WTC11 (cell line): ENCODE data around the gene TNP2. TPM values are rescaled to one million over a fixed set of nuclear protein-coding genes. Genes with fewer than 3 reads are reported as not detected.

ENCODE experiments used
- ATAC-seq: fragments of 200-7000 bp; cut with Tn5 transposase; 2 replicates; pipeline ENCODE4 v1.10.0; 2021; ENCODE audit warnings: mild to moderate bottlenecking, moderate library complexity
- CTCF ChIA-PET: fragments of 300-600 bp; sonication (Branson Sonifier 250); formaldehyde crosslinking; loops from one replicate; lab custom pipeline; 2021; ENCODE audit warnings: antibody characterized with exemption; lab: Charles Lee
- POLR2A ChIA-PET: fragments of 350-600 bp; sonication (Branson Sonifier 250); formaldehyde crosslinking; loops from one replicate; lab custom pipeline; 2021; ENCODE audit warnings: antibody characterized with exemption; lab: Charles Lee
- DNase-seq: peaks from one replicate; pipeline ENCODE4 v3.0.0; 2021; ENCODE audit warnings: low spot score
- H3K27ac Mint-ChIP-seq: 2 replicates; pipeline ENCODE4 v1.8.0; 2021; ENCODE audit warnings: mixed read lengths
- H3K27me3 Mint-ChIP-seq: 2 replicates; pipeline ENCODE4 v1.8.0; 2021; ENCODE audit warnings: low read depth, mild to moderate bottlenecking, moderate library complexity, mixed read lengths
- H3K36me3 Mint-ChIP-seq: 2 replicates; pipeline ENCODE4 v1.8.0; 2021; ENCODE audit warnings: mixed read lengths
- H3K4me1 Mint-ChIP-seq: 2 replicates; pipeline ENCODE4 v1.8.0; 2022; ENCODE audit warnings: mixed read lengths
- H3K4me3 Mint-ChIP-seq: 2 replicates; pipeline ENCODE4 v1.8.0; 2021; ENCODE audit warnings: mild to moderate bottlenecking, moderate library complexity, mixed read lengths
- H3K9me3 Mint-ChIP-seq: 2 replicates; pipeline ENCODE4 v1.8.0; 2021; ENCODE audit warnings: mixed read lengths
- AR ChIP-seq: fragments of 250-450 bp; sonication (Bioruptor Pico); IDR thresholded peaks from 2 replicates; pipeline ENCODE4 v1.9.0; 2021; ENCODE audit warnings: mild to moderate bottlenecking
- CDX4 ChIP-seq: fragments of 250-450 bp; sonication (Bioruptor Pico); IDR thresholded peaks from 2 replicates; pipeline ENCODE4 v1.9.0; 2021; ENCODE audit warnings: moderate library complexity, mild to moderate bottlenecking, inconsistent platforms, borderline replicate concordance
- CREB1 ChIP-seq: sonication (generic); formaldehyde crosslinking; IDR thresholded peaks from 2 replicates; pipeline ENCODE4 v1.8.0; 2023; ENCODE audit warnings: mild to moderate bottlenecking, missing genetic modification reagents
- CTCF ChIP-seq: fragments of 200-600 bp; IDR thresholded peaks from 2 replicates; pipeline ENCODE4 v1.8.0; 2022; ENCODE audit warnings: antibody characterized with exemption
- MLX ChIP-seq: sonication (generic); formaldehyde crosslinking; IDR thresholded peaks from 2 replicates; pipeline ENCODE4 v1.8.1; 2023; ENCODE audit warnings: mild to moderate bottlenecking, missing genetic modification reagents, moderate library complexity
- MYBL2 ChIP-seq: sonication (generic); formaldehyde crosslinking; IDR thresholded peaks from 2 replicates; pipeline ENCODE4 v1.8.1; 2023; ENCODE audit warnings: mild to moderate bottlenecking, moderate library complexity, missing genetic modification reagents
- NFE2L1 ChIP-seq: sonication (generic); formaldehyde crosslinking; IDR thresholded peaks from 2 replicates; pipeline ENCODE4 v1.8.1; 2023; ENCODE audit warnings: missing genetic modification reagents
- RELA ChIP-seq: sonication (generic); formaldehyde crosslinking; IDR thresholded peaks from 2 replicates; pipeline ENCODE4 v1.8.1; 2022; ENCODE audit warnings: missing genetic modification reagents, mild to moderate bottlenecking, borderline replicate concordance
- SMAD3 ChIP-seq: sonication (generic); formaldehyde crosslinking; IDR thresholded peaks from 2 replicates; pipeline ENCODE4 v1.8.0; 2022; ENCODE audit warnings: missing genetic modification reagents, mild to moderate bottlenecking, borderline replicate concordance
- STAT6 ChIP-seq: sonication (generic); formaldehyde crosslinking; conservative IDR thresholded peaks from 2 replicates; pipeline ENCODE4 v1.8.1; 2023; ENCODE audit warnings: mild to moderate bottlenecking, low read depth, missing genetic modification reagents, moderate library complexity
- TEAD1 ChIP-seq: sonication (generic); formaldehyde crosslinking; IDR thresholded peaks from 2 replicates; pipeline ENCODE4 v1.8.0; 2022; ENCODE audit warnings: mild to moderate bottlenecking, missing genetic modification reagents
- ZNF138 ChIP-seq: sonication (generic); formaldehyde crosslinking; conservative IDR thresholded peaks from 2 replicates; pipeline ENCODE4 v1.8.1; 2022; ENCODE audit warnings: mild to moderate bottlenecking, moderate library complexity, missing genetic modification reagents
- ZNF396 ChIP-seq: fragments of 250-450 bp; sonication (Bioruptor Pico); IDR thresholded peaks from 2 replicates; pipeline ENCODE4 v1.8.0; 2021; ENCODE audit warnings: mild to moderate bottlenecking, moderate library complexity, borderline replicate concordance
- ZNF512 ChIP-seq: sonication (generic); formaldehyde crosslinking; IDR thresholded peaks from 2 replicates; pipeline ENCODE4 v1.8.1; 2022; ENCODE audit warnings: missing genetic modification reagents, borderline replicate concordance
- ZSCAN18 ChIP-seq: fragments of 250-450 bp; sonication (Bioruptor Pico); IDR thresholded peaks from 2 replicates; pipeline ENCODE4 v2.1.2; 2022; ENCODE audit warnings: mild to moderate bottlenecking, moderate library complexity
- total RNA-seq: library from RNA; stranded (reverse); gene quantifications from 3 replicates; pipeline ENCODE4 v1.2.3, GENCODE V29; 2021

TNP2 gene
- total RNA-seq, 1 experiment from 2014 or later = not detected

GRCh38 chr16:11265124-11265523 lies 4.0 kb downstream of the TNP2 start (continued):
- no peak for TF ChIP-seq MLX (CRISPR knock-in tag)
- TF ChIP-seq TEAD1 = no peak
- TF ChIP-seq STAT6 (CRISPR knock-in tag) = no peak
- TF ChIP-seq ZSCAN18 = no peak
- TF ChIP-seq RELA (CRISPR knock-in tag) = no peak
- no peak for TF ChIP-seq SMAD3
- no peak for TF ChIP-seq ZNF512 (CRISPR knock-in tag)

- Mint-ChIP-seq H3K36me3 (no peaks in the 10 kb centered on the region), H3K4me3 (no peak overlapping the region), H3K27me3 (no peaks in the 10 kb centered on the region; the same call in 1 of the 2 replicates), H3K27ac (no peak overlapping the region), H3K4me1 (peaks cover 13% of the 10 kb centered on the region), H3K9me3 (no peaks in the 10 kb centered on the region)
- DNase-seq = no peak
- no peak for ATAC-seq
- ChIA-PET POLR2A (no interaction called here), CTCF (no interaction called here)
- TF ChIP-seq MYBL2 (CRISPR knock-in tag) = no peak
- no peak for TF ChIP-seq ZNF138 (CRISPR knock-in tag)
- no peak for TF ChIP-seq AR (CRISPR knock-in tag)
- no peak for TF ChIP-seq CREB1 (CRISPR knock-in tag)
- no peak for TF ChIP-seq ZNF396
- no peak for TF ChIP-seq CTCF
- TF ChIP-seq NFE2L1 (CRISPR knock-in tag) = no peak
- no peak for TF ChIP-seq CDX4 (CRISPR knock-in tag)
Measured at GRCh38 chr16:11264155-11264832, 4.8 kb downstream of the TNP2 start.
